CD4-positive, alpha-beta T cell treated with Interferon alpha-2 for 1 hour (primary cell): ENCODE measurements around the gene METTL17.
"Not testable (repeated sequence)": the region's sequence is repeated elsewhere in the genome, so short reads cannot be mapped to it uniquely, and the experiment has no call there.

ENCODE experiments used
- DNase-seq, 2 donors: peaks; one replicate each; pipeline ENCODE4 v3.0.0-alpha.2; 2020 to 2022

The METTL17 gene

DNA sequence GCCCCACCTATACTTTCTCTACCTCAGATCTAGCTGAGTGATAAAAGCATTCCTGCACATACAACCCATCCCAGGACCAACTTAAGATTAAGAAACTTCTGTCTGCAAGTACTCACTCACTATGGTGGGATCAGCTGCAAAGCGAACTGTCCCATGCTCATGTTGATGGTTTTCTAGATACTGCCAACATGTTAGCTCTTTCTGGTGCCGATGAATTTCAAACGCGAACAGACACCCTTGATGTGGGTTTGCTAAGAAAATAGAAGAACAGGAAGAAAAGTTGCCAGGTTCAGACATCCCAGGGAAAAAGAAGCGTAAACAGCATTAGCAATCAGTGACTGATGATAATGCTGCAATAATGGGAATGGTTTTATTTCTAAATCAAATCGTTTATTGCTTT, 7.8 kb downstream of the METTL17 start:
- DNase-seq: no peak

DNA sequence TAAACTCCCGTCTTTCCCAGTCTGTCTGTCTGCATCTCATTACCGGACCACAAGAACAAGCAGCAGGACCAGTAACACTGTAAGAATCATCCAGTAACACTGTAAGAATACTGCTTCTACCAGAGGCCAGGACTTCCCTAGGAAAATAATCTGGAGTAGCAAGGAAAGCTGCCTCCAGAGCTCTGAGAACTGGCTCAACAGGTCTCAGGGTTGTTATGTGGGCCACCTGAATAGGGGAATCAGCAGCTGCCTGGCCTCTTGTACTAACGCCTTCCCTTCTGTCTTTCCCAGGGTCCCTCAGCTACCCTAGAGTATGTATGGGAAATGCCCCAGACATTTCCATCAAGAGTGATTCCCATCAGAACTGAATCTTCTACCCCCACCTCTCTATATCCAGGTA, 8.4 kb downstream of the METTL17 start:
- no peak for DNase-seq

DNA sequence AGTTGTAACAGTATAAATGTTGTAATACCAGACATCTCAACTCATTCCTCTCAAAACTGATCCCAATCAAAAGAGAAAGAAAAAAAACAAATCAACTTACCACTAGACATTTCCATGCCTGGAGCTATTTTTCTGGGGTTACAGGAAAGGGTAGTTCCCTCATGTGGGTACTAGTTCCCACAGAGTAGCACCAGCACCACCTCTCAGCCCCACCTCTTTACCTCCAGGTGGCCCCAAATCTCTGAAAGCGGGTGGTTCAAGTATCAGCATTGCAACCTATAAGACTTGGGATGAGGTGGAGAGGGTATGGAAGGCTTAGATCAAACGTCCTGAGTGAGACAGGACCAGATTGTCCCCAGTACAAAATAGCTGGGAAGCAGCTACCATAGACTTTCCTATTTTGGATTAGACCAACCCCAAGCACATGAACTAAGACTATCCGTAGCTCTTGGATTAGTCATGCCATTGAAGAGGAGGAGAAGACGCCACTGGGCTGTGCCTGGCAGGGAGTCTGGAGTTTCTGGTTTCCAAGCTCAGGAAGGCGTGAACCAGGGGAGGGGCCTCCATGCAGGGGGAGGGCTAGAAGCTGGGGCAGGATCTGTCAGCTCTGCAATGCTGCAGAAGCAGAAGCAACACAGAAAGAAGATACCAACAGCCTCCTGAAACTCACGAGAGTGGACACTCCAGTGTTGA, 9.0 kb downstream of the METTL17 start, which contains the start of gene SLC39A2:
Gene SLC39A2, plus strand, starts transcription at position 620 of the 693 bp plus-strand sequence. CDS start 154 bp downstream, outside the sequence.
- DNase-seq: no peak

DNA sequence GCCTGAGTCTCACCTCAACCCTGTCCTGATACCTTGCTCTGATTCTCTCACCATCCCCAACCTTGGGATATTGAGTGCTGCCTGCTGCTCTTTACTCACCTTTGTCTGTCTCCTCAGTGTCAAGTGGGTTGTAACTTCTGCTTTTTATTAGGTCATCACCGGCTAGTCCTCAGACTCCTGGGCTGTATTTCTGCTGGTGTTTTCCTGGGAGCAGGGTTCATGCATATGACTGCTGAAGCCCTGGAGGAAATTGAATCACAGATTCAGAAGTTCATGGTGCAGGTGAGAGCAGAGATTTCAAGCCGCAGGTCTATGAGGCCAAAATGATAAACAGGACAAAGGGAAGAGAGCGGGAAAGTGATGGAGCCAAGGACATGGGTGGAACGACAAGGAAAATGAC, 9.8 kb downstream of the METTL17 start:
- no peak for DNase-seq

DNA sequence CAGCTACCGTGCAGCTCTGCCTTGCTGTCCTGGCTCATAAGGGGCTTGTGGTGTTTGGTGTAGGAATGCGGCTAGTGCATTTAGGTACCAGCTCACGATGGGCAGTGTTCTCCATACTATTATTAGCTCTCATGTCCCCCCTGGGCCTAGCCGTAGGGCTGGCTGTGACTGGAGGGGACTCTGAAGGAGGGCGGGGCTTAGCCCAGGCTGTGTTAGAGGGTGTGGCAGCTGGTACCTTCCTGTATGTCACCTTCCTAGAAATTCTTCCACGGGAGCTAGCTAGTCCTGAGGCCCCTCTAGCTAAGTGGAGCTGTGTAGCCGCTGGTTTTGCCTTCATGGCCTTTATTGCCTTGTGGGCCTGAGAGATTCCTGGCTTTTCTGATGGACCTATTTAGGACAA, 11.4 kb downstream of the METTL17 start:
- no peak for DNase-seq

DNA sequence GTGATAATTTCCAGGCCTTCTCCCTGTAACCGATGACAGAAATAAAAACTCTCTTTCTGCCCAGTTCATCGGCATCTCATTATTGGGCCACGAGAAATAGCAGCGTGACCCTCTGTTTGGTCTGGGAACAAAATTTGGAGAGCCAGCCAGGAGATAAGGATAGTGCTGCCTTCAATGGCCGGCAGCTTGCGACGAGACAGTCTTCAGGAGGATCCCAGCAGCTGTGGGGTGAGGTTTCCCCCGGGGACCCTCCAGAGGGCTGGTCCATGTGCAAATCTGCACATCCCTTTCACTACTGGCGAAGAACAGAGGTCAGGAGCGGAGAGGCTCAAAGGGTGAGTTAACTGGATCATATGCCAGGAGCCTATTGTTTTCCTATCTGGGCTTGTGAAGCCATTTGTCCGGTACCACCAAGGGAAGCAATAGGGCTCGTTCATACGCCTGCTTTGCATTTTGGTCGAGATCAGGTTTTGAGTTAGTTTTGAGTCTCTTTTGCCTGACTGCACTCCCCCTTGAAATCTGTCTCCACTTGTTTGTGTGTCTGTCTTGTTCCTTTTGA, 14.1 kb downstream of the METTL17 start:
- no peak for DNase-seq

DNA sequence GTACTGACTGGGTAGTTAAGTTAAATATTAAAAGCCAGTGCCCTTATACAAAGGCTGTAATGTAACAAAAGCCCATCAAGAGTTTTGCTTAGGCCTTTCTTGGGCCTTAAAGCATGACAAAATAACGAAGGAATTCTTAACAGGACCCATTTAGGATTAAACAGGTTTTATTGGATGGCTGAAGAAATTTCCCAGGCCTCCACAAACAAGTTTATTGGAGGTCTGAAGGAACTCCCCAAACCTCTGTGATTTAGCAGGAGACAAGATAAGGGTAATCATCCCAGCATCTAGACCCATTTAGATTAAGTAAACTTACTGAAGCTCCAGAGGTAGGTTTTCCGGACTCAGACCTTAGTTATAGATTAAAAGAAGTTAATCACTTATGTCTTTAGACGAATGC, 19.9 kb downstream of the METTL17 start:
- not testable (repeated sequence) for DNase-seq

DNA sequence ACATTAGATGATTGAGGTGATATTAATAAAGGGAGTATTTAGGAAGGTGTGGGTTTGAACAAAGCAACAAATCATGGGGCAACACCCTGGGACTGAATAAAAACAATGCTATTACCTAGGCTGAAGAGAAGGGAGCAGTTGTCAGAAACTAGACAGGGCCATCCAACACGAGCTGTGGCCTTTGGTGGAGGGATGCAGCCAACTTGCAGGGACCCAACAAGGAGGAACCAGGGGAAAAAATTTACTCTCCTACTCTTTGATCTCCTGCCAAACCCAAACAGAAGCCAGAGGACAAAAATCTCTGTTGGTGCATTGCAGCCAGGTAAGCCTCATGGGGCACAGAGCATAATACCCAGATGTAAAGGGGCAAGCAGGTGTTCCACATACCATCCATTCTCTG, 21.4 kb downstream of the METTL17 start:
- no peak for DNase-seq

DNA sequence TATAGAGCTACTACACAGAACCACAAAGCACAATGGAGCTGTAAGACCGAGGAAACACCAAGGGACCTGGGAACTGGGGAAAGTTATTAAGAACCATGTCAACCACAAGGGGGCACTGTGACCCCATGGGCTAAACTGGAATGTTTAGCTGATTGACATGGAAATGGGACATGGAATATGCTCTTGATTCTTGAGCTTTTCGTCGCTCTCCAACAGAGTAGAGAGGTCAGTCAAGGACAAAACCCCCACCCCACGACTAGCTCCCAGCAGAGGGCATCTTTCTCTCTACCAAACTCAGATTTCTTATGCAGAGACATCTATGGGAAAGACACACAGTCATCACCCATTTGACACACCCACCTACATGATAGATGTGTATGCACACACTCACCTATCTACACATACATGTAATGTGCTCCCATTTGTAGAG, 25.0 kb downstream of the METTL17 start:
- peak; percentile 73 to 85 for DNase-seq

DNA sequence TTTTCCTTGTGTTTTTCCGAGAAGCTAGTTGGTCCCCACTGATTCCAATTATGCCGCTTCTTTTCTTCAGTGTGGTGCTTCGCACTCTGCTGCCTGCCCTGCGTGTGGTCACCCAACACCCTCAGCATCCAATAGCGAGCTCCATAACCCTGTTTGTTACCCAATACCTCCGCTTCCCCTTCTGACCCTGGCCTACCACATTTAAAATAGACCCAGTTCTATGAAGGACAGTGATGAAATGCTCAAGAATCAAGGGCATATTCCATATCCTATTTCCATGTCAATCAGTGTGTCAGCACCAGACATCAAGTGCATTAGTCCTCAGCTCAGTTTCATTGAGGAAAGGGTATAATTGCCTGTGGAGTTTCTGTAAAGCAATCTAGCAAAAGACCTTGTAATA, 25.5 kb downstream of the METTL17 start:
- no peak for DNase-seq

DNA sequence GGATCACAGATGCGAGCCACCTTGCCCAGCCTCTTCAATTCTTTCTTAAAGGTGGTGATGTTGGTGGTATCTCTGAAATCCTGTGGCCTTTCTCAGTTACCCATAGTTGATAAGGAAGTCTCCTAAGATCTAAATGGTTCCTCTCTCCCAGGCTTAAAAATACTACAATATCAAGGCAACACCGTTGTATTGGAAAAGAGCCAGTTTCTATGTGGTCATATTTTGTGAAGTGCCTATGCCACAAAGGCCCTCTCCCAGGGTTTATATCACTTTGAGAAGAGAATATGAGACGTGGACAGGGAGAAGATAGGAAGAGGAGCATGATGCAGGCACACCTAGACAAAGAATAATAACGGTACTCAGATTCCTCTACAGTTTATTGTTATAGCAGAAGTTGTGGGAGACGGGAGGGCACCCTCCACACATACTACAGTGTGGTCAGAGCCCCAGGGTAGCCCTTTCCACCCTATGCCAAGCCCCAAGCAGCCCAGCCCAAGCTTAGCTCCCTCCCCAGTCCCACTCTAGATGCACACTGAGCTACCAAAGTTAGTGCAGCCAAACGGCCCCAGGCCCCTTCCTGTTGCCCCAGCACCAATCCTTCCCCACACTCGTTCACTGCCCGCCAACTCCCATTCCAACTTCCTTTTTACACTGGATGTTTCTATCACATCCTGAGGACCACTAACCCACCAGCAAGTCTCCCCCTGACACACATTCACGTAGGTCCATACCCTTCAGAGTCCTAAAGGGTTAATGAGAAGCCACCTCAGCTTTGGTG, 26.8 kb downstream of the METTL17 start:
- no peak for DNase-seq

DNA sequence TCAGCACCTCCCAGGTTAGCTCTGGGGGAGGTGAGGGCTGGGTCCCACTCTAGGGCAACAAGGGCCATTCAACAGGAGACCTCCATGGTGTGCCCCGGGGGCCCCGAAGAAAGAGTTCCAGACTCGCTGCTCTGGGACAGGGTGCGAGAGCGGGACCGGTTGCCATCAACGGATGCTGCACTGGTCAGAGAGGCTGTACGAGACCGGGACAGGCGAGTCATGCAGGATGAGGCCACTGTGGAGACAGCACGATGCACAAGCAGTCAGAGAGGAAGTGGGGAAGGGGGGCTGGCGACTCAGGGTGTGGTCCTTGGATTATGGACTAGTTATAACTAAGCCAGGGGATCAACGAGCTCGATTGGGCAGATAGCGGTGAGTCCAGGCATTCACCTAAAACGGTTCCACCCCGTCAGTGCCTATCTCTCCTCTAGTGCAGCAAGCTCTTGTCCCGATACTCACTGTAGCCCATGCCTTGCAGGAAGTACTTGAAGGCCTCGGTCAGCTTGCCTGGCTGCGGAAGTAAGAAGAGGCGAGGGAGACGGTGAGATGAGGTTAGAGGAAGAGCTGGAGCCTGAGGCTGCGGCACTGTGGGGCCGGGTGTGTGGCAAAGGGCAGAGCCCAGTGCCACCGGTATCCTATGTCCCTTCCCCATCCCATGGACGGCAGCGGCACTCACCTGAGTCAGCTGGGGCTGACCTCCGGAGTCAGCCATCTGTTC, 27.9 kb downstream of the METTL17 start:
- no peak for DNase-seq

DNA sequence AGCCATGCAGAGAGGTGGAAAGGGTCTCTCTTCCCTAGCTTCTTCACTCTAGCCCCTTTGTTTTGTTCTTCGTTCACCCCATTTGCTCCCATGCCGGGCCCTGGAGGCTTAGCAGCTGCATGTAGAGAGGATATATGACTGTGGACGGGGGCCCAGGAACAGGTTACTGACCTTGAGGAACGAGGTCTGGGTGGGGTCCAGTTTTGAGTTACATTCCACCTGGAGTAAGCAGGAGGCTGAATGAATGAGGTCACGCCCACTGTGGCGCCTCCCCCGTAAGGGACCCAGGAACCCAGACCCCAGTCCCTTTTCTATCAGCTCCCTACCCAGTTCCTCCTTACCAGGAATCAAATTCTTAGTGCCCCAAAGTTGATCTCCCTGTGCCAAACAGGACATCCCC, 28.5 kb downstream of the METTL17 start:
- DNase-seq: no peak

DNA sequence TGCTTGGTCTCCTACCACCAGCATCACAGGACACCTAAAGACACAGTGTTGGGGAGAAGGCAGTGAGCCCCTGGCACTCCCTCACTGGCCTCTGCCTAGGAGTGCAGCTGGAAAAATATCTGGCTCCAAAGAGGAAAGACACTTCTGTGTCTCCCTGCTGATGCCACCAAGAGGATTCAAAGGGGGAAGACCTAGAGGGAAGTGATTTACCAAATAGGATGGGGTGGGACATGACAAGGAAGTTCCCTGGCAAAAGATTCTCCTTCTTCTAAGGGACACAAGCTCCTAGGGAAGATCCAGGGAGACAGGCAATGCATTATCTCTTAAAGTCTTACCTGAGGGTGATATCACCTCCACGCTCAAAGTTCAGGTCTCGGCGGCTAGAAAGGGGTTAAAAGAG, 29.0 kb downstream of the METTL17 start:
- DNase-seq: no peak

DNA sequence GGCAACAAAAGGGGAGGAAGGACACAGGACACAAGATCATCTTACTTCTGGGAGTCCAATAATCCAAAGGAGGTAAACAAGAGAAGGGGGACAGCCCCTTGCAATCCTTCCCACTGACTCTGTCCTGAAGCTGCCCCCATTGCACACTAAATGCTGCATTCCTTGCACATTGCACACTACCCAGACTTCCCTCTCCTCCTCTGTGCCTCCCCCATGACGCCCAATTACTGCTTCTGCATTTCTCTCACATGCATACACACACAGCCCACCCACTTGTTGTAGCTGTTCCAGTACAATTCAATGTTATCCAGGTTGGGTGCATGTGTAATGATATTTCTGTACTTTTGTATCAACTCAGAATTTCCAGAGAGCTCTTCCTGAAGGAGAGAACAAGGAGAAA, 29.6 kb downstream of the METTL17 start:
- no peak for DNase-seq

DNA sequence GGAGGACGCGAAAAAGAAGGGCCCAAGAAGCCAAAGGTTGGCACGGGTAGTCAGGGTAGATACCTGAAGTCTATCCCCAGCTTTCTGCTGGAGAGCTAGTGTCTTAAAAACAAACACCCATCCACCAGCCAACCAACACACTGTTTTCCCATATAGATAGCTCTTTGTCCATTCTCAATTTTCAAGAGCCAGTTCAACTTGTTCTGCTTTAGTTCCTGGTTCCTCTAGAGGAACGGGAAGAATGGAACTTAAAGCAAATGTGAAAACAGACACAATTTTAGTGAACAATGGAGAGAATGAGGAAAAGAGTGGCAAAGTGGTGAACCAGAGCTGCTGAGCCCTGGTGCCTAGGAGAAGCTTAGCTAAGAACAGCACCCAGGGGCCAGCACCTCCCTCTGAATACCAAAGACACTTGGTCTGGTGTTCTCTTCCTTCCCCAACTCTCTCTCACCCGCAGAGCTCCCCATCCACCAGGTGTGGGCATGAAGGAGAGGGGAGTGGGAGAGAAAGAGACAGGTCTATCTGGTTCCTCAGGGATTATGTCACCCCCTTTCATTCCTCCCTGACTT, 31.3 kb downstream of the METTL17 start:
- no peak for DNase-seq

DNA sequence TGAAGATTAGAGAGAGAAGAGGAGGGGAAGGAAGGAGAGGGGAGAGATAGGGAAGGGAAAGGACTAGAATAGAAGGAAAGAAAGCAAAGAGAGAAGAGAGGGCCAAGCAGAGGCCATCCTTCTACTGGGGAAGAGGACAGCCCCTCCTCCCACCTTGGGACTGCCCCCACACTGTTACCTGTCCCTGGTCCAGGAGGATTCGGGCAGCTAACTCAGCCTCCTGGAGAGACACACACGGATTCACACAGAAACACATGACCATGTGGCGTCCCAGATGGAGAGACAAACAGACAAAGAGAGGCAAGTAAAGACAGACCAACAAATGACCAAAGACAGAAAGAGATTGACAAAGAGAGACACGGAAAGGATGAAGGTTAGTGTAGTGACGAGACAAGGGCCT, 32.9 kb downstream of the METTL17 start:
- DNase-seq: no peak

DNA sequence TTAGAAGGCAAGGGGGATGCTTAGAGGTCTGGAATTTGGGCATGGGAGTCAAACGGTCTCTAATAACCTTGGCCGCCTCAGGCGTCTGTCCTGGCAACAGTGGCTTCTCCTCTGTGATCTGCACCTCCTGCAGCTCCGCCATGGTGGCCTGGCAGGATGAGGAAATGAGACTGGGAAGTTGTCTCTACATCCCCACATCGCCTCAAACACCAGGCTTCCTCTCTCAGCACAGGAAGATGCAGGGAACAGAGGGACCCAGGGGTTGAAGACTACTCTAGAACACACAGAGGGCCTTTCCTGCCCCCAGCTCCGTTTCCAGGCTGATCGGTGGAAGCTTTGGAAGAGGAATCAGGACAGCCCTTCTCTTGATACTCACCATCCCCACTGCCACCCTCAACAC, 33.4 kb downstream of the METTL17 start:
- DNase-seq: no peak

DNA sequence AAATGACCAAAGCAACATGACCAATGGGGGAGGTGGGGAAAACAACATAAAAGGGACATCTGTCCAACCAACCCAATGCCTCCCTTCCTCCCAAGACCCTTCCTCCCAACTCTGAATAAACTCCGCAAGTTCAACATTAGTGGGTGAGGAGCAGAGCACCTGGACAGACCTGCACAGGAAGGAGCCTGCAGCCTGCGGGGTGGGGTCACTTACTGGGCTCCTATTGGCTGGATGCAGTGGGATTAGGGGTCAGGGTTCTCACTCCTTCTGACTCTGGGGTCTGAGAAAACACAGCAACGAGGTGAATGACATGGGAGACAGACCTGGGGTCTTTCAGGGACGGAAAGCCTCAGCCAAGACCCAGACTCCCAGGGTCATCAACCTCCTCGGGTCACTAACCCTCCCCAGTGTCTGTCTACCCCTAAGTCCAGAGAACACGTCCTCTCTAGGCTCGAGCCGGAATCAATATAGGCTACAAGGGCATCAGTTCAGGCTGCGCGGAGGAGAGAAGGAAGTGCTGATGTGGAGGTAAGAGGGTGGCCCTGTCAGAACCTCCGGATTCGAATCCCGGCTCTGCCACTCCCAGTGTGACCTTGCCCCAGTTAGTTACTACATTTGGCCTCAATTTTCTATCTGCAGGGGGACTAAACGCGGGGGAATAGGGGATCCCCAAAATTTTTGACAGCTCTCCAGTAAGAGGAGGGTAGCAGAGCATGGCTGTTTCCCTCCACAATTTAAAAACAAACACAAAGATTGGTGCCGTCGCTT, 34.2 kb downstream of the METTL17 start:
- peak in 1 of 2 donors; percentile 27 for DNase-seq

DNA sequence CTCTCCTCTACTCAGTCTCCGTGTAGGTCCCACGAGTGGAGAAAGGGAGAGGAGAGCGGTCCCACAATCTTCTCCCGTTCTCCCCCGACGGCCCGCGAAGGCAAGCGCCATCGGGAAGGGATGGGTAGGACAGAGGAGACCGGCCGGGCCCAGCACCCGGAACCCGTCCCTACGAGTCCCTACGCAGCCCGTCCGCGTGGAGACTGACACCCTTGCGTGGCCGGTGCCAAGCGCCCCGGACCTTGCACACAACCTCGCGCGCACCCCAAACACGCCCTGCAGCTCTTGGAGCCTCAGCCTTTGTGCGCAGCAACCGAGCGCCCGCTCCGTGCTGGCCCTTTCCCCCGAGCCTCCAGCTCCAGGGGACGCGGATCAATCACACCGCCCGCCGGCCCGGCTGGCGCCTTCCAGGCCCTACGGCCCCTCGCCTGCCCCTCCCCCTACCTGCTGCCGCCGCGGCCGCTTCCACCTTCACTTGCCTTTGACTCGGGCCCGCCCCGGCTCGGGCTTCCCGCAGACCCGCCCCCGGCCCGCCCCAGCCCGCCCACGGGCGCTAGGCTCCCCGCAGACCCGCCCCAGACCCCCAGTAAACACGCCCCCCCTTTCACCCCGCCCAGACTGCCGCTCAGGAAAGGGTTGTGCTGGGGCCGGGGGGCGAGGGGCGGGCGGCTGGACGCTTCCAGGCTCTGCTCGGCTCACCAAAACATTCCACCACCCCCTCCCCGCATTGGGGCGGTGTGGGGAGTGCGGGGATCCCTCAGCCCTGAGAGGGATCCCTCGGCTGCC, 35.0 kb downstream of the METTL17 start, which contains the start of gene NDRG2:
Gene NDRG2, minus strand, starts transcription at position 477 of the 786 bp plus-strand sequence. CDS start 1,746 bp downstream, outside the sequence.
- DNase-seq: peak; percentile 78 to 86
